ENCODE data around the gene ZNF335.

DNA sequence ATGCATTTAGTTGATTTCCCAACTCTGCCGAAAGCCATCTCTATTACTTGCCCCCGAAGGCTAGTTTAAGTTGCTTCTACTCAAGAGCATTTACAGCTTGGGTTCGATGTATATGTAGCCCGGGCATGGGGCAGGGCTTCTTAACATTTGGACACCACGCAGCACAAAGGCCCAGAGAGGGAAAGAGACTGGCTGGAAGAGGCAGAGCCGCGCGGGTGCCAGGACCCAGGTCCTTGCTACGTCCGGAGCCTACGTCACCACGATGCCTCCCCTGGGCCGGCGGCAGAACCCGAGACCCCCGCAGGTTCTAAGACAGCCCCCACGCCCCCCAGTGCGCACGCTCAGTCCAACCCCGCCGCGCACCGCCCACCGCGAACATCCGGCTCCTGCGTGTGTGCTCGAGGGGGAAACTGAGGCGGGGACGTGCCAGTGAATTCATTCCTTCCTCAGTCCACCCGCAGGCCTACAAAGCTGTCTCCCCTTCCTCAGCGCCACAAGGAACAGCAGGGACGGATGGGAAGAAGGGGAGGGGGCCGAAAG is 37.9 kb downstream of the ZNF335 start:
- TF ChIP-seq, protein P1, sequence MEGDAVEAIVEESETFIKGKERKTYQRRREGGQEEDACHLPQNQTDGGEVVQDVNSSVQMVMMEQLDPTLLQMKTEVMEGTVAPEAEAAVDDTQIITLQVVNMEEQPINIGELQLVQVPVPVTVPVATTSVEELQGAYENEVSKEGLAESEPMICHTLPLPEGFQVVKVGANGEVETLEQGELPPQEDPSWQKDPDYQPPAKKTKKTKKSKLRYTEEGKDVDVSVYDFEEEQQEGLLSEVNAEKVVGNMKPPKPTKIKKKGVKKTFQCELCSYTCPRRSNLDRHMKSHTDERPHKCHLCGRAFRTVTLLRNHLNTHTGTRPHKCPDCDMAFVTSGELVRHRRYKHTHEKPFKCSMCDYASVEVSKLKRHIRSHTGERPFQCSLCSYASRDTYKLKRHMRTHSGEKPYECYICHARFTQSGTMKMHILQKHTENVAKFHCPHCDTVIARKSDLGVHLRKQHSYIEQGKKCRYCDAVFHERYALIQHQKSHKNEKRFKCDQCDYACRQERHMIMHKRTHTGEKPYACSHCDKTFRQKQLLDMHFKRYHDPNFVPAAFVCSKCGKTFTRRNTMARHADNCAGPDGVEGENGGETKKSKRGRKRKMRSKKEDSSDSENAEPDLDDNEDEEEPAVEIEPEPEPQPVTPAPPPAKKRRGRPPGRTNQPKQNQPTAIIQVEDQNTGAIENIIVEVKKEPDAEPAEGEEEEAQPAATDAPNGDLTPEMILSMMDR (IDR thresholded peaks at IDR 0.05; ENCODE audit: low read length): no peak
- TF ChIP-seq EZH2 (IDR thresholded peaks at IDR 0.05; ENCODE audit: borderline replicate concordance, low read length): no peak

Data from OCI-LY1 (cell line).